ENCODE measurements around the gene LAG3.

The LAG3 gene

DNA sequence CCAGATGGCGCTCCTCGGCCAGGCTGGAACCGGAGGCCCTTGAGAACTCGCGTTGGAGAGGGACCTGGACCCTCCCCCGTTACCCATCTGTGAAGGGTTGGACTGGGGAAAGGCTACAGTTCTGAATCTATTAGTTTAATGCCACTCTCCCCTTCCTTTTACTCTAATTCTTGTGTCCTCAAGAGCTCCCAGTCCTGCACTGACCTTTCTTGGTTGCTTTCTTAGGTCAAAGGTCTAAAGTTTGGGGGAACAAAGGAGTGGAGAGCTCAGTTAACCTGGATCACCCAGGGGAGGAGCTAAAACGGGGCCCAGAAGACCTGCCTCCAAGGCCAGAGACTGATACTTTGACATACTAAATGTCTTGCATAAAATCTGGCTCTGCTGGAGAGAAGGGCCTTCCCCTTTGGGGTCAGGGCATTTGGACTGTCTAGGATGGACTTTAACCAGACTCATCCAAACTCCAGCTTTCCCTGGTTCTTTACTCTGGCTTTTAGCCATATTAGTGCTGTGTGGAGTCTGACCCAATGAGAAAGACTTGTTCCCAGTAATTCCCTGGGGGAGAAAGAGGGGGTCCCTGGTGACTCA, 18.5 kb upstream of the LAG3 start:
- no peak for DNase-seq

DNA sequence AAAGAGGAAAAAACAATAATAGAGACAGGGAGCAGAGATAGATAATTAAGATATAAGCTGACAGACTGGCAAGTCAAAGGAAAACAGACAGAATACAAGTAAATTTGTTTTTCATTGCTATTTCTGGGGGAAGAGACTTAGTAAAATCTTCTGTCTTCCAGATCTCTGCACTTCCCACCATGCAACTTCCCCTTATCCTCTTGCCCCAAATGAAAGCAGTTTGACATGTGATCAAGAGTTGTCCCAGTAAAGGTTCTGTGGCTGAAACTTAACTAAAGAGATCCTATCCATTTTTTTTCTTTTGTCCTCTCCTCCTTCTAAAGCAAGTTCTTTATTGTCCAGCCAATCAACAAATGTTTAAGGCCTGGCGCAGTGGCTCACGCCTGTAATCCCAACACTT, 17.9 kb upstream of the LAG3 start:
- DNase-seq = no peak

DNA sequence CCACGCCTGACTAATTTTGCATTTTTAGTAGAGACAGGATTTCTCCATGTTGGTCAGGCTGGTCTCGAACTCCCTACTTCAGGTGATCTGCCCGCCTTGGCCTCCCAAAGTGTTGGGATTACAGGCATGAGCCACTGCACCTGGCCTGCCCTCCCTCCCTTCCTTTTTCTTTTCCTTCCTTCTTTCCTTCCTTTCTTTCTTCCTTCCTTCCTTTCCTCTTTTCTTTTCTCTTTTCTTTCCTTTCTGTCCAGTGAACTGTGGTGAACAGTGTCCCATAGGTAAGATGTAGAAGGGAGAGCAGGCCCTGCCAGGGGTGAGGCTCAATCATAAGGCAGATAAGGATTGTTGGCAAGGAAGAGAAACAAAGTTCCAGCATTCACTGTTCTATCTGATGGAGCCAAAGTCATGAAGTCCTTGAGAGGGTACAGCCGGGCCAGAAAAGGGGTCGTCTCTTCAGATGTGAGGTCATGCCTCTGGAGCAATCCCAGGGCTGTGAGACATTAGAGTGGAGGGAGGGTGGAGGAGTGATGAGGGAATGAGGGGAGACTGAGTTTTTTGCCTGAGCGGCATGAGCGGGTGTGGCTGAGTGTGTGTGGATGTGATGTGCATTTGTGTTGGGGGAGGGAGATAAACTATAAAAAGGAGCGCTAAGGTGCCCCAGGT, 15.2 kb upstream of the LAG3 start:
- no peak for DNase-seq

DNA sequence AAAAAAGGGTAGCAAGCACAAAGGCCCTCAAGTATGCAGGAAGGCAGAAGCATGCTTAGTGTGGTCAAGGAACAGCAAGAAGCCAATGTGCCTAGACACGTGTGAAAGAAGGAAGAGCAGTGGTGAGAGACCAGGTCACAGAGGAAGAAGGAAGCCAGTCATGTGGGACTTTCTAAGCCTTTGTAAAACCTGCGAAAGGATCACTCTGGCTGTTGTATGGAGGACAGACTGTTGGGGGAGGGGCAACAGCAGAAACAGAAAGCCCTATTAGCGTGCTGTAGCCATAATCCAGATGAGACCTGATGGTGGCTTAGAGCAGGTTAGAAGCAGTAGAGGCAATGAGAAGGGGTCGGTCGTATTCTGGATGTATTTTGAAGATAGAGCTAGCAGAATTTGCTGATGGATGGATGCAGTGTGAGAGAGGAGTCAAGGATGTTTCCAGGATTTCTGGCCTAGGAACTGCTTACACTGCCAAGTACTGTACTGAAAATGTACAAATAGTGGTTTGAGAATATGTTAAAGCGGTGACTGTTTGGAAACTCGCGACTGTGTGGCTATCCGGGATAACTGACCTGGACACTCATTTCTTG, 13.7 kb upstream of the LAG3 start:
- no peak for DNase-seq

DNA sequence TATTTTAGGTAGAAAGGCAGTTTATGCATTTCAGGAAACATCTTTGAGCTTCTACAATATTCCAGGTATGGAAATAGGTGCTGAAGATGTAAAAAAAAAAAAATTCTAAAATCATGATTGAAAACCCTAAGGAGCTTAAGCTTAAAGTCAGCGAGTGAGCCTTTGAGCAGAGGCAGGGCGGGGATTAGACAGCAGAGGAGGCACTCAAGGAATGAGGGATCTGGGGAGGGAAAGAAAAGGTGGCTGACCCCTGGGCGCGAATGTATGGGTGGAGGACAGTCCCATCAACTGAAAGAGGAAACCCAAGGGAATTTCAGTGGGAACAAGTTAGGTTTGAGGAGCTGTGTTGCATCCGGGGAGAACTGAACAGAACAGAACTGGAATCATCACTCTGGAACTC, 12.6 kb upstream of the LAG3 start:
- no peak for DNase-seq

DNA sequence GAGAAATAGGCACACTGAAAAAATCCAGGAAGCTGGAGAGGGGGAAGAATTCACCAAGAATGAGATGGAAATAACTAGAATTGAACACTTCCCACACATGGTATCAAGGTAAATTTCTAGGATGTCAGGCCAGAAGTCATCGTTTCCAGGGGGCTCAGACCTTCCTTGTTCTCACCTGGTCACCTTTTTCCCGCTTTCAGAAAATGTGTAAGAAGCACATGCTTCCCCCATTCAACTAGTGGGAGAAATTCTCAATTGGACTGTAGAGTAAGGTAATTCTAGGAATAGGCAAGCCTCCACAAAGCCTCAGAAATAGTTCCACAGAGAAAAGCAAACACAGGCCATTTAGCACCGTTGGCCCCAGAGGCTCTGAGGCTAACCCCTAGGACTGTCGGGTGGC, 8.9 kb upstream of the LAG3 start:
- DNase-seq = no peak

DNA sequence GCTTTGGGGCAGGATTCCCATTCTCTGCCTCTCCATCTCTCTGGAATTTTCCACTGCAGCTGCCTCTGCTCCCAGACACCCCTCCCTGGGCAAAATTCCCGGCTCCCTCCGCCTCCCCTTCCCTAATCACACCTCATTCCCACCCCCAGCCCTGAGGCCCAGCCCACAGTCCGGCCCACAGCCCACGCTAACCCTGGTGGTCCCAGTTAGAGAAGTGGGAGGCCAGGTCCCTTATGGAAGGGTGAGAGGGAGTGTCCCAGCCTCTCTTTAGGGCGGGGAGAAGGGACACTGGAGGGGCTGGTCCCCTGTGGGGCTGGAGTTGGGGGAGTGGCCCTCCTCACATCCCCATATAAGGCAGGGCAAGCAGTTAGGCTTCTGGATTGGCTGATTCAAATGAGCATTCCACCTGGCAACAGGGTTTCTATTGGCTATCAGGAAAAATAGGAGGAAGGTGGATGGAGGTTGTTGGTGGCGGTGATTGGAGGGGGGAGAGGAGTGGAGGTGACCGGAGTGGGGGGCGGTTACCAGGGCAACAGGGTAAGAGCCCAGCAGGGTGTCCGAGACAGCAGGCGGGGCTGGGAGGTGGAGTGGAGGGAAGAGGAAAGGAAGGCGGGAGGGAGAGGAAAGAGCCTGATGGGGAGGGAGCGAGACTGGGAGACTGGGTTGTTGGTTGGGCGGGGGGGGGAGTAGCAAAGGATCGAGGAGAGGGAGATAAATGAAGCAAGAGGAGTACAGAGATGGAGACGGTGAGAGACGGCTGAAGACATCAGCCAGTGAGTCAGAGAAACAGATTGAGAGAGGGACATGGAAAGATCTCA, 8.1 kb upstream of the LAG3 start:
- DNase-seq = no peak

DNA sequence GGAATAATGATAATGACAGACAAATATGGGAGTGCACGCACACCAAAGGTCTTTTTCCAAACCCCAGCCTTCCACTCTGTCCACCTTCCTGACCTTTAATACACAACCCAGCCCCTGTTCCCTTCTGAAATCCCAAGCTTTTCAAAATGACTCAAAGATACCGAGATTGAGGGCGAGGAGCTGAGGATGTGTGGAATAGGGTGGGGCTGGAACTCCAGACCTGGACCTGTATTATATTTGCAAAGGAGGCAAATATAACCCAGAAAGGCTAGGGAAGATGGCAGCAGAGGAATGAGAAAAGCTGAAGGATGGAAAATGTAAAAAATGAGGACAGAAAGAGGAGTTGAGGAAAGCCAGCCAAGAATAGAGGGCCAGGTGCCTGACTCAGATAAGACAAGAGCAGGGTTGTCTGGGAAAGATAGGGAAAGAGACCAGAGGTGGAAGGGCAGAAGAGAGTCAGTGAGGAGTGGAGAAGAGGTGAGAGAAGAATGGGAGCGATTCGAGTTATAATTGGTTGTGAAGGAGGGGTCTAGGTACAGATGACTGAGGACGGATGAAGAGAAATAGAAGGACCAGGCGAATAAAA, 7.2 kb upstream of the LAG3 start:
- no peak for DNase-seq

DNA sequence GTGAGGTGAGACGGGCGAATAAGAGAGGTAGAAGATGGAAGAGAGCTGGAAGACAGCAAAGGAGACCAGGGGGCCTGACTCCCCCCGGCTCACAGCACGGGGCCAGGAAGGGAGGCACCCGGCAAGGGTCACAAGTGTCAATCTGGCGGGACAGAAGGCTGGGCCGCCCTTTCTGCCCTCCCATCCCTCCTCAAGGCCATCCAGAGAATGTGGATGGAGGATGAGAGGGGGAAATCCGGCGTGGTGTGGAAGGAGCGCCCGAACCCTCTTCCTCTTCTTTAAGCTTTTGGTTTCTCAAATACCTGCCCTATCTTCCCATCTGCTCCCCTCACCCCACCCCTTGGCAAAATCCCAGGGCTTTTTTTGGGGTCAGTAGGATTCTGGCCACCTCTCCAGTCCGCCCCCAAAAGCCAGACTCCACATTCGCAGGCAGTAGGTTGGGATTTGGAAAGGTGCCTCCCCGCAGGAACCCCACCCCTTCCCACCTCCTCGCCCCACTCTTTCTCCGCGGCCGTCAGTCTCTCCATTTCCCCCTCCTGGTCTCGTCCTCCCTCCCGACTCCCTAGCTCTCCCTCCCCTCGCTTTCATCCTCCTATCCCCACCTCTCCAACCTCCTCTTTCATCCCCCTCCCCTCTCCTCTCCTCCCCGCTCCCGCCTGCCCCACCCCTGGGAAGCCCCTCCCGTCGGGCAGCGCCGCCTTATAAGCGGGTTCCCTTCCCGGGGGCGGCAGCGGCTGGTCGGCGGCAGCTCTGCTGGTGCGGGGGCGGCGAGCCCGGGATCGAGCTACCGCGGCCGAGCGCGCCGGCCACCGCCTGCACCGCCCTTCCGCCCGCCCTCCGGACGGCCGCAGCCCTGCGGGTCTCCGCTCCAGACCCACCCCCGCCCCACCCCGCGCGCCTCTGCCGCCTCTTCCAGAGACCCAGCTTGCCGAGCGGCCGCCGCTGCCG, 6.4 kb upstream of the LAG3 start, which contains the start of gene PTMS:
Gene PTMS, plus strand, starts transcription at position 730 of the 948 bp plus-strand sequence. CDS start 343 bp downstream, outside the sequence.
- DNase-seq = no peak

DNA sequence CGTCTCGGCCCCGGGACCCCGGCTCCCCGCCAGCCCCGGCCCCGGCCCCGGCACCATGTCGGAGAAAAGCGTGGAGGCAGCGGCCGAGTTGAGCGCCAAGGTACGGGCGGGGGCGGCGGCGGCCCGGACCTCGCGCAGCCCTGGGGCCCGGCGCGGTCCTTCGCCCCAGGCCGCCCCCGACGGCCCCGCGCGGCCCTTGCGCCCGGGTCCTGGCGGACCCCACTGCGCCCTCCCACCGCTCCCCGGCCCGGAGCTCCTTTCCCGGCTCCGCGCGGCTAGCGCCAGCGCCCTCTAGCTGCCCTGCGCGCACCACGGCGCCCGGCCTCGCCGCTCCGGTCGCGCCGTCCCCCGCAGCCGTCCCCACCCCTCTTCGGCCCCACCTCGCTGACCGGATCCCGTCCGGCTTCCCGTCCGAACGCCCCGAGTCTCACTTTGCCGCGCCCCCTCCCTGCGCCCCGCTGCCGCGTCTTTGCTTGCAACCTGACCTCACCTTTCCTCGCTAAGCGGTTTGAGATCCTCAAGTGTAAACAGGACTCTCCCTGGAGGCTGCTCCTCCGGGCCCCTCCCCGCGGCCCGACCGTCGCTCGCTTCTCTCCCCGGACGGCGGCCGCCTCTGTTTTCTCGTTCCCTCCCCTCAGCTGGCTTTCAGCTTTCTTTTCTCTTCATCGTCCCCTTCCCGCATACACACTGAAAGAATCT, 5.5 kb upstream of the LAG3 start:
- no peak for DNase-seq

DNA sequence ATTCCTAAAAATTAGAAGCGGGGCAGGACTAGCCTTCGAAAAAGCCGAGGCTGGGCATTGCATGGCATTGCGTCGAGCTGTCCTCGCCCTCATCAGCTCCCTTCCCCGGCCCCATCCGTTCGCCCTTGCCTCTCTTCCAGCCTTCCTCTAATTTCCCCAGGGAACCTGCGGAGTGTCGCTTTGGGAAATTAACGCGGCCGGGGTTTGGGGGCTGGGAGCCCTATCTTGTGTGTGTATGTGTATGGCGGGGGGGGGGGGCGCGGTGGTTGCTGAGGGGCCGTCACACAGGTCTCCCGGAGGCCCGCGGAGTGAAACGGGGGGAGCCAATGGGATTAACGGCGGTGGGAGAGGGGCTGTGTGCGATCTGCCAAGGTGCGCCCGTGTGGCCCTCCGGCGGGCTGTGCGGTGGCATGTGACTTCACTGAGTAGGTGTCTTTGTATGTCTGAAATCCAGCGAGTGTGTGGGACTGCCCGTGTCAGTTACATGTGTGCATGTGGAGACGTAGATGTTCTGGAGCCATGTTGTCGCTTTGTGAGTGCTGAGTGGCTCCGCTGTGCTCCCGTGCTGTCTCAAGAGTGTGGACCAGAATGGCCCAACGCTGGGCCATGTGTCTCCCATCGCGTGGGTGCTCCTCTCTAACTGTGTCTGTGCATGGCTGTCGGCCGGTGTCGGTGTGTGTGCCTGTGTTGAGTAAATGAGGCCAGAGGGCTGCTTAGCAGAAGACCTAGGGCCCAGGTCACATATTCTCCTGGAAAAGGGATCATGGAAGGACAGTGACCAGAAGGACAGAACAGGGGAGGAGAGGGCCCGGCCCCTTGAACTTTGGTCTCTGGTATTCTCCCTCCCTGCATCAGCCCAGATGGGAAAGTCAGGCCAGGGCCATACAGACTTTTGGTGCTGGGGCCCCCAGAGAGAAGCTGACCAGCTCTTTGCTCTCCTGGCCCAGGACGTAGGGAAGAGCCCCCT, 4.7 kb upstream of the LAG3 start:
- DNase-seq = no peak

DNA sequence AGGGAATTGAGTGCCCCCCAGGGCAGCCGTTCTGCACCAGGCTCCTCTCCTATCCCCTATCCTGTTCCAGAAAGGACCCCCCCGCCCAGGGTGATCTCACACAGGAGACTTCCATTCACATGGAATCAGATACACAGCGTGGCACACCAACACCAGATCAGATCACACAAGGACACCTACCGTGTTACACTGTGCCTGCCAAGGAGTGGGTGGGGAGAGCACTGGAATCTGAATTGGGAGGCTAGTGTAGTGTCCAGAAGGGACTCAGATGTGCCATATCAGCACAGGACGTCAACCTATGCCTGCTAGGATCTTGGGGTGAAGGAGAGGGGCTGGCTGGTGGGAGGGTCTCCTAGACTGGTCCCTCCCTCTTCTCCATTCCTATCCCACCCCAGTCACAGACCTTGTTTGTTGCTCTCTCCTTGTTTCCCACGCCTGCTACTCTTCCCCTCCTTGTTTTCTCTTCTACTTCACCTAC, 3.8 kb upstream of the LAG3 start:
- no peak for DNase-seq

DNA sequence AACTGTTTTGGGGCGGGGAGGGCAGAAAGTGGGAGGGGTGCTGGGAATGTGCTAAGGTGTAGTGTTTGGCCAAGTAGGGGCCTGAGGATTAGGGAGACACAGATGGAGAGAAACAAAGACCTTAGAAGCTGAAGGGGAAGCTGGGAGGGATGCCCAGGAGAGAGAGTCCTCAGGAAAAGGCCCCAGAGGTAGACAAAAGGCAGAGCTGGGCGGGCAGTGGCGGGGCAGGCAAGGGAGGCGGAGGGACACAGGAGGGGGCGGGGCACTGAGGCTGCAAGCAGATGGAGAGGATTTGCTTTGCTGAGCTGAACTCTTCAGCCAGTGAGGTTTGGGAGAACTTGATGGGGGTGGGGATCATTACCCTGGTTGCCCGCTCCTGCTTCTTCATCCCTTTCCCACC, 3.3 kb upstream of the LAG3 start:
- no peak for DNase-seq

DNA sequence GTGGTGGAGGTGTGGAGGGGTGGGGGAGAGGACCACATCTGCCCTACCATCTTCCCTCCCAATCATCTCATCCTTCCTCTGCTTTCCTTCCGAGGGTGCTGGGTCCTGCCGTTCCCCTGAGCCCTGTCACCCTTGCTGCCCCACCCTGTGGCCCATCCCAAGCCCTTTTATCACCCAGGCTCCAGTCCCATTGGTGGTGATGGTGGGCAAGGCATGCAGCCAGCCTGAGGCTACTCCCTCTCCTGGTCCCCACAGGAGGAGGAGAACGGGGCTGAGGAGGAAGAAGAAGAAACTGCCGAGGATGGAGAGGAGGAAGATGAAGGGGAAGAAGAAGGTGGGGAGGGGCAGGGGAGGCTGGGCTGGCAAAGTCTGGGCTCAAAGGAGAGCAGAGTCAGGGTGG, 2.7 kb upstream of the LAG3 start:
- no peak for DNase-seq

DNA sequence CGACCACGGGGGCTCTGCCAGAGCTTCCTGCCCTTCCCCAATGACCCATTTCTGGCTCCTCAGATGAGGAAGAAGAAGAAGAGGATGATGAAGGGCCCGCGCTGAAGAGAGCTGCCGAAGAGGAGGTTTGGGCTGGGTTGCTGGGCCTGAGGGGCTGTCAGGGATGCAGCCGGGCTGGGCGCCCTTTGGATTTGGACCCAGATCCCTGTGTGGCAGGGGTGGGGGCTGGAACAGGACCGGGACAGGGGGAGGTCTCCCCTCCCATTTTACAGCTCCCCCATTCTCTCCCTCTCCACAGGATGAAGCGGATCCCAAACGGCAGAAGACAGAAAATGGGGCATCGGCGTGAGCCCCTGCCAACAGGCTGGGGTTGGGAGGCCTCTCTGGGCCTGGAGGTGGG, 2.2 kb upstream of the LAG3 start:
- DNase-seq = no peak

DNA sequence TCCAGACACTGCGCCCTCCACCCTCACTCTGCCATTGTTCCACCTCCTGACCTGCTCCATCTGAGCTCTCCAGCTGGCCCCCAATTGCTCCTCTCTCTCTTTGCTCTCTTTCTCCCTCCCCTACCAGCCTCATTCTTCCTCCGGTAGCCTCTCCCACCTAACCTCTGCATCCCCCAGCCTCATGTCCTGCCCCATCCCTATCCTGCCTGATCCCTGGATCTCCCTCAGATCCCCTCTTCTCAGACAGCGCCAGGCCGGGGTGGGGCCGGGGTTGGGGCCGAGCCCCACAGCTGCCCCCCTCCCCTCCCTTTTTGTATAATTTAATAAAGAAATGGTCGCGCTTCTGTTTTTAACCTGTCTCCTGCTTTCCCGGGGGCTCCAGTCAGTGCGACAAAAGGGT, 1.7 kb upstream of the LAG3 start:
- DNase-seq = no peak

DNA sequence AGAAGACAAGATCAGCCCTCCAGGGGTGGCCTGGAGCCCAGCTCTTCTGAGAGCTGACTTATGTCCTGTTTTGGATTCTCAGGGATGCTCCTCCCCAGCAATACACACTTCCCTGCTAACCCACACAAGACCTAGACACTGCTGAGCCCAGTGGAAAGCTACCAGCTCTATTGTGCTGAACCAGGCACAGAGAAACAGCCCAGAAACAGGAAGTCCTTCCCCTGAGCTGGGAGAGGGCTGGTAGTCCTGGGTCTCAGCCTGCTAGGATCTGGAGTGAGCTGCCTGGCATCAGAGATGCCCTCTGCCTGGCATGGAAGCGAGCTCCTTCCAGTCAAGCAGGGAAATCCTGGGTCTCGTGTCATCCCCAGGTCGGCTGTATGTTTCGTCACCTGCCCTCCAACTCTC, 1.2 kb upstream of the LAG3 start:
- no peak for DNase-seq

DNA sequence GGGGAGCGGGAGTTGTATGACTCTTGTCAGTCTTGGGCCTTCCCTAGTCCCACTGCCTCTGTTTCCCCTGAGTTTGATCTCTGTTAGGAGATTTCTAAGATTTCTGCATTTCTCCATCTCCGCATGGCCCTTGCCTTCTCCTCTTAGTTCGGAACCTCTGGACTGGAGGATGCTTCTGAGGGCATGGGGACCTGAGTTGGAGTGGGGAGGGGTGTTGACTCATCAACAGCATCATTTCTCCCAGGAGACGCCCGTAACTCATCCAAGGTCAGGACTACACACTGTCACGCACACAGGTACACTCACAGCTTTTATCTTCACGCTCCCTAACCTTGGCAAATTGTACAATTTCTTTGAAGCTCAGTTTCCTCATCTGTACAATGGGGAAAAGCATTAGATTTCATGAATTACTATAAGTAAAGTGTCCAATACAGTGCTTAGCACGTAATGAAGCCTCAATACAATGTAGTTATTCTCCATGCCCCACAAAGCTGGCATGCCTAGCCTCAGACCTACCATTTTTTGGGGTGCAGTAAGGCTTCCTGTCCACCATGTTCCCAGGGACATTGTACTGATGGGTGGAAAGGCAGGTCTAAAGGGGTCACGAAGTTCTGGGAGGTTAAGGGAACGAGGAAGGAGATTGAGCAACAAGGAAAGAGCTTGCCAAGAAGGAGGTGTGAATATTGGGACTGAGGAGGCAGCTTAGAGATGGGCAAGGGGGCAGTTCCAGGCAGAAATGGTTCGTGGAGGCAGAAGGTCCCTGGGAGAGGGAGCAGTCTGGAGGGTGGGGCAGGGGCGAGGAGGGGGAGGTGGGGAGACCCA, 600 bp upstream of the LAG3 start:
- DNase-seq = no peak
